HepG2 (cell line): ENCODE results near the gene PRDM7. TPM values are rescaled to one million over a fixed set of nuclear protein-coding genes. Genes with fewer than 3 reads are reported as not detected.

Experiments
- ATAC-seq: fragments of 200-7000 bp; cut with Tn5 transposase; 3 replicates; pipeline ENCODE4 v1.9.1; 2020; ENCODE audit warnings: mild to moderate bottlenecking, moderate library complexity
- BruUV-seq: library from RNA; stranded (reverse); fragments of 400-500 nt; replicated peaks from 2 replicates; lab custom pipeline; 2021; lab: Mats Ljungman, UMichigan
- CTCF ChIA-PET: fragments of 300-600 bp; formaldehyde crosslinking; extraction: SDS; loops from one replicate; lab custom pipeline; 2021; ENCODE audit warnings: low total read pairs, inconsistent platforms, low intra/inter-chr PET ratio; lab: Yijun Ruan, JAX
- POLR2A ChIA-PET: fragments of 350-600 bp; sonication (Branson Sonifier 250); formaldehyde crosslinking; loops from one replicate; lab custom pipeline; 2020; ENCODE audit warnings: antibody characterized with exemption, inconsistent platforms; lab: Yijun Ruan, JAX
- DNase-seq: peaks from one replicate; pipeline ENCODE4 v3.0.0-alpha.2; 2015; ENCODE audit warnings: low spot score
- FAIRE-seq: peaks from 3 replicates; lab custom pipeline; 2011; peaks lifted over from hg19 to GRCh38; lab: Jason Lieb, UNC
- H2AFZ ChIP-seq: one replicate; pipeline ENCODE4 v1.6.1; 2011; ENCODE audit warnings: low read length, inconsistent platforms
- H3K27ac ChIP-seq: fragments of 300-600 bp; 3 replicates; pipeline ENCODE4 v1.8.0; 2011; ENCODE audit warnings: mixed run types, mild to moderate bottlenecking, mixed read lengths, low read length, inconsistent platforms; ENCODE audit not compliant: insufficient read depth; ENCODE audit errors: extremely low read length
- H3K27me3 ChIP-seq, 2 experiments: fragments of 200-600 bp in 1 of 2; 2 replicates in 1 of 2; 3 replicates in 1 of 2; pipeline versions ENCODE4 v1.6.0 to v1.8.0; 2011; ENCODE audit warnings: low read length in 2 of 2, mild to moderate bottlenecking in 2 of 2, moderate library complexity in 2 of 2, inconsistent platforms in 1 of 2; ENCODE audit not compliant: insufficient read depth in 2 of 2, control insufficient read depth in 1 of 2
- H3K36me3 ChIP-seq, 2 experiments: fragments of 200-600 bp in 1 of 2; replicated peaks in 1 of 2; 2 replicates in 1 of 2; 3 replicates in 1 of 2; pipeline versions ENCODE4 v1.5.1 to v1.8.0; 2011; ENCODE audit warnings: low read length in 2 of 2, inconsistent platforms in 1 of 2; ENCODE audit not compliant: insufficient read depth in 2 of 2, control insufficient read depth in 1 of 2
- H3K4me1 ChIP-seq: 2 replicates; pipeline ENCODE4 v1.5.1; 2012; ENCODE audit warnings: low read length, inconsistent platforms; ENCODE audit not compliant: insufficient read depth
- H3K4me2 ChIP-seq: 2 replicates; pipeline ENCODE4 v1.6.0; 2011; ENCODE audit warnings: low read depth, low read length, inconsistent platforms
- H3K4me3 ChIP-seq, 3 experiments: fragments of 200-600 bp in 1 of 3; sonication (generic), shearing (Covaris generic) in 1 of 3; replicated peaks in 1 of 3; 2 replicates each; pipeline ENCODE4 v1.5.1; 2011 to 2016; ENCODE audit warnings: low read length in 3 of 3, inconsistent platforms in 2 of 3, low read depth in 2 of 3, mild to moderate bottlenecking in 2 of 3, control low read depth in 1 of 3, mixed read lengths in 1 of 3; ENCODE audit not compliant: insufficient read depth in 1 of 3
- H3K79me2 ChIP-seq: one replicate; pipeline ENCODE4 v1.6.1; 2011; ENCODE audit warnings: low read length, inconsistent platforms; ENCODE audit not compliant: insufficient read depth
- H3K9ac ChIP-seq: 2 replicates; pipeline ENCODE4 v1.6.0; 2011; ENCODE audit warnings: mild to moderate bottlenecking, low read depth, low read length, inconsistent platforms; ENCODE audit not compliant: insufficient read depth
- H3K9me3 ChIP-seq: 2 replicates; pipeline ENCODE4 v1.5.1; 2012; ENCODE audit warnings: mild to moderate bottlenecking, low read length
- H4K20me1 ChIP-seq: 2 replicates; pipeline ENCODE4 v1.6.0; 2011; ENCODE audit warnings: inconsistent platforms, mild to moderate bottlenecking, low read length, moderate library complexity; ENCODE audit not compliant: insufficient read depth
- CEBPB ChIP-seq: IDR thresholded peaks from 2 replicates; pipeline ENCODE4 v1.6.1; 2011; ENCODE audit warnings: low read depth, low read length, improper control_type of control experiment, borderline replicate concordance
- HNRNPK ChIP-seq: fragments of 200-400 bp; formaldehyde crosslinking; IDR thresholded peaks from 2 replicates; pipeline ENCODE4 v1.6.1; 2018; ENCODE audit warnings: low read length, low read depth, moderate library complexity, mild to moderate bottlenecking; ENCODE audit not compliant: poor library complexity, severe bottlenecking
- PBX3 ChIP-seq: sonication (generic); formaldehyde crosslinking; IDR thresholded peaks from 2 replicates; pipeline ENCODE4 v1.8.1; 2023; ENCODE audit warnings: missing genetic modification reagents, inconsistent platforms, borderline replicate concordance
- SAP130 ChIP-seq: IDR thresholded peaks from 2 replicates; pipeline ENCODE4 v1.6.1; 2016; ENCODE audit warnings: low read depth
- SIN3A ChIP-seq: IDR thresholded peaks from 2 replicates; pipeline ENCODE4 v1.6.1; 2011; ENCODE audit warnings: low read depth, mild to moderate bottlenecking, control low read depth, low read length, borderline replicate concordance
- STAG1 ChIP-seq: sonication (generic); formaldehyde crosslinking; IDR thresholded peaks from 2 replicates; pipeline ENCODE4 v1.4.0; 2020; ENCODE audit warnings: missing genetic modification reagents
- TBL1XR1 ChIP-seq: fragments of 150-350 bp; IDR thresholded peaks from 2 replicates; pipeline ENCODE4 v1.6.1; 2014; ENCODE audit warnings: borderline replicate concordance, low read length; ENCODE audit not compliant: partially characterized antibody
- ZNF839 ChIP-seq: sonication (generic); formaldehyde crosslinking; IDR thresholded peaks from 2 replicates; pipeline ENCODE4 v1.4.0; 2020; ENCODE audit warnings: missing genetic modification reagents, mild to moderate bottlenecking, borderline replicate concordance
- WGBS: methylation state at CpG from one replicate; pipeline ENCODE4 v1.1.6; 2017; ENCODE audit warnings: low lambda C conversion rate; 5-methylcytosine and 5-hydroxymethylcytosine counted together
- in situ Hi-C: cut with HindIII; loops from 2 replicates; pipeline ENCODE4 v1.10.0; 2017; ENCODE audit warnings: low pct_unique_long_range_greater_than_20kb; ENCODE audit not compliant: extremely low pct_ligation_motif_present
- intact Hi-C: fragments of 100-400 bp; cut with micrococcal nuclease; formaldehyde crosslinking; loops from one replicate; pipeline ENCODE4 v1.10.0; 2022; ENCODE audit not compliant: unreplicated experiment
- polyA plus RNA-seq, 8 experiments: library from polyadenylated mRNA; depleted of rRNA in 3 of 8; stranded (reverse) in 7 of 8; unstranded in 1 of 8; fragments of >200 nt; fragmentation: Illumina TruSeq in 4 of 8; extraction: Trizol in 4 of 8; gene quantifications; 2 replicates each; pipeline versions ENCODE4 v1.2.1 to v1.2.3, GENCODE V29; 2011 to 2016; ENCODE audit warnings: low read depth in 4 of 8, missing spikeins in 1 of 8, mixed read lengths in 1 of 8; ENCODE audit not compliant: insufficient read depth in 1 of 8
- total RNA-seq, 5 experiments: library from RNA; depleted of rRNA; stranded (reverse); fragments of >200 nt; fragmentation: Illumina TruSeq; extraction: Trizol; gene quantifications; 2 replicates each; pipeline ENCODE4 v1.2.3, GENCODE V29; 2016; ENCODE audit warnings: low read depth in 1 of 5

Gene PRDM7
- total and polyA plus RNA-seq, 2 of the 13 experiments (the other 11 are each of a cell fraction or from before 2014, with no cell fraction given): not detected

GRCh38 chr16:90072442-90073105 lies 4.6 kb downstream of the PRDM7 start:
- BruUV-seq: no TSS peak
- Histone ChIP-seq H3K9ac (no peak overlapping the region), H3K79me2 (no peaks in the 10 kb centered on the region), H3K4me1 (peaks cover 7% of the 10 kb centered on the region; the same call in 1 of the 2 replicates)
- ATAC-seq: no peak
- in situ Hi-C loops: no loop called here
- TF ChIP-seq SIN3A (no peak), CEBPB (peak; percentile 69; the same call in 1 of the 2 replicates), STAG1 (CRISPR knock-in tag) (no peak), TBL1XR1 (no peak), PBX3 (CRISPR knock-in tag) (no peak)
- TF ChIP-seq, all 625 proteins: peak for 1
- Histone ChIP-seq H3K27me3 (peaks cover 3 to 19% of the 10 kb centered on the region in 2 experiments; a peak in 4 of 5 replicates), H3K9me3 (no peaks in the 10 kb centered on the region), H3K36me3 (no peaks in the 10 kb centered on the region), H2AFZ (no peak overlapping the region), H3K4me3 (no peak overlapping the region), H4K20me1 (no peaks in the 10 kb centered on the region), H3K27ac (no peak overlapping the region), H3K4me2 (no peak overlapping the region)
- FAIRE-seq (no peak), DNase-seq (no peak)
- intact Hi-C loops: no loop called here
- 15% methylated on average over 5 of the region's 5 CpGs for WGBS
- ChIA-PET POLR2A (interaction anchor here (1.0 kb wide), 1 partner anchor 29 kb away, joined by 3 read pairs; no protein-coding TSS in a partner anchor), CTCF (no interaction called here)

- Histone ChIP-seq H3K9me3 (no peaks in the 10 kb centered on the region), H3K4me2 (no peak overlapping the region), H4K20me1 (no peaks in the 10 kb centered on the region), H2AFZ (no peak overlapping the region), H3K9ac (no peak overlapping the region), H3K4me3 (no peak overlapping the region), H3K79me2 (no peaks in the 10 kb centered on the region), H3K27me3 (peaks cover 0 to 5% of the 10 kb centered on the region in 2 experiments; a peak in 1 of 5 replicates), H3K36me3 (no peaks in the 10 kb centered on the region), H3K4me1 (no peaks in the 10 kb centered on the region), H3K27ac (no peak overlapping the region)
- 0% methylated on average over 2 of the region's 2 CpGs for WGBS
- ATAC-seq (no peak), FAIRE-seq (no peak), DNase-seq (no peak)
- CTCF ChIA-PET: no interaction called here
- POLR2A ChIA-PET: no interaction called here
- in situ Hi-C loops: no loop called here
- no TSS peak for BruUV-seq
- TF ChIP-seq SAP130: no peak
- TF ChIP-seq HNRNPK: no peak
- no peak for TF ChIP-seq ZNF839 (CRISPR knock-in tag)
- intact Hi-C loops: no loop called here
Observed at GRCh38 chr16:90070440-90070839, 6.7 kb downstream of the PRDM7 start.
